NCI-H345 (cell line): Measurements from ENCODE around the gene ZNG1A.
"Not testable (repeated sequence)": the region's sequence is repeated elsewhere in the genome, so short reads cannot be mapped to it uniquely, and the experiment has no call there.

Experiments used
- DNase-seq: peaks from one replicate; lab custom pipeline; 2025; lab: John Stamatoyannopoulos, UW

The ZNG1A gene

DNA sequence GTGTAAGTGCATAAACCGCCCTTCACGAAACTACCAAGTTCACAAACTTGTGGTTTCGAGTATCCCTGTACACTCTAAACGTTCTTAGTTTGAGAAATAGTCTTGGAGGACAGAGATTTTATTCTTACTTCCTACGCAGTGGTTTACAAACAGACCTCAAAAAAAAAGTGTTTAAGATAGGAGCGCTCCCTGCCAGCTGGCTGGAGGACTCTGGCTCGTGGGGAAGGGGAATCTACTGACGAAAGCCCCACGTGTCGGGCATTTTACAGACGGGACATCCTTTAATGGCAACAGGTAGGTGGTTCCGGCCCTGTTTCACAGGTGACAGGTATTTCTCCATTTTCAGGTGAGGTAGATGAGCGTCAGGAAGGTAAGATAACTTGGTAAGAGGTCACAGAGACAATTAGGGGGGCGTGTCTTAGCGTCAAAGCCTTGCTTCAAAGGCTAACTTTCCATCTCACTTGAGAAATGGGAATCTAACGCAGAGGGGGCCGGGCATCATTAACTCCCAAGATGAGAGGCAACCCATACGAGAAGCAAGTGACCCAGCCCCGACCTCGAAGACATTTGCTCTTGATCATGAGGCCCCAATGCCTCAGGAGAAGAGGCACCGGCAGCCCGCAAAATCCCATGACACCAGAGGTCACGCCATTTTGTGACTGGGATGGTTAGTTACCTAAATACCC is 573 bp downstream of the ZNG1A start:
- not testable (repeated sequence) for DNase-seq

DNA sequence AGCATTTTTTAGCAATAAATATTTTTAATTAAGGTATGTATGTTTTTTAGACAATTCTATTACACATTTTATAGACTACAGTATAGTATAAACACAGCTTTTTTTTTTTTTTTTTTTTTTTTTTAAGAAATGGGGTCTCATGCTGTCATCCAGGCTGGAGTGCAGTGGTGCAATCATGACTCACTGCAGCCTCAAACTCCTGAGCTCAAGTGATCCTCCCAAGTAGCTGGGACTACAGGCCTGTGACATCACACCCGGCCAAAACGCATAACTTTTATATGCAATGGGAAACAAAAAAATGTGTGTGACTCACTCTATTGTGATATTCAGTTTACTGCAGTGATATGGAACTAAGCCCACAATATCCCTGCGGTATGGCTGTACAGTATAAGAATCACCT is 9.1 kb downstream of the ZNG1A start:
- not testable (repeated sequence) for DNase-seq

DNA sequence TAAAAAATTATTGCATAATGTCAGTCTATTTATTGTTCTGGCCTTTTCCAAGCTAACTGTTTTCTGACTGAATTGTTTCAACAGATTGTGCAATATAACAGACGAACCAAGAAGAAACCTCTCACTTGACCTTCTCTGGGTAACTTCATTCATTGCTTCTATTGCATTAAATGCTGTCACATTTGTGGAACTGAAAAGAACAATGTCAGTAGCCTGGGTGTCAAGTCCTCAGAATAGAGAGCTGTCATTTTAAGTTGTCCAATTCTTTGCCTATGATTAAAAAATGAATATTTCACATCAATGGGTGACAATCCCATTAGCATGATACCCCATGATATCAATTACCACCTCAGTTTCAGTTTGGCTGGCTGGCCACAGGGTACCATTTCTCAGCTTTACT is 19.0 kb downstream of the ZNG1A start:
- not testable (repeated sequence) for DNase-seq

DNA sequence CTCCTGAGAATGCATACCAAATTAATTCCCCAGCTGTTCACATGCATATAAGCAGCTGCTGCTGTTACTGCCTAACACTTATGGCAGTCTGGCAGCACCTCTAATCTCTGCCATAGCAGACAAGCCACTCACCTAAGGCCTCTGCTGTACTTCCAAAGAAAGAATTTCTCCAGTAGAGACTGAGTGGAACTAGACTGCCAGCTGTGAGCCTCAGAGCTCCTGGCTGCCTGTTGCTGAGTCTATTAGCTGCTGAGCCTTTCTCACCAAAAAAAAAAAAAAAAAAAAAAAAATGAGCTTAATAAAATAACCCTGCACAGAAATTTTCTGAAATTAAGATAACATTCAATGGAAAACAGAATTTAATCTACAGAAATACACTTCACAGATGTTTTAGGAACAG is 27.7 kb downstream of the ZNG1A start:
- not testable (repeated sequence) for DNase-seq

DNA sequence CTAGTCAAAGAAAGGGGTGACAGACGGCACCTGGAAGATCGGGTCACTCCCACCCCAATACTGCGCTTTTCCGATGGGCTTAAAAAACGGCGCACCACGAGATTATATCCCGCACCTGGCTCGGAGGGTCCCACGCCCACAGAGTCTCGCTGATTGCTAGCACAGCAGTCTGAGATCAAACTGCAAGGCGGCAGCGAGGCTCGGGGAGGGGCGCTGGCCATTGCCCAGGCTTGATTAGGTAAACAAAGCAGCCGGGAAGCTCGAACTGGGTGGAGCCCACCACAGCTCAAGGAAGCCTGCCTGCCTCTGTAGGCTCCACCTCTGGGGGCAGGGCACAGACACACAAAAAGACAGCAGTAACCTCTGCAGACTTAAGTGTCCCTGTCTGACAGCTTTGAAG is 39.0 kb downstream of the ZNG1A start:
- DNase-seq, result not testable (repeated sequence)

DNA sequence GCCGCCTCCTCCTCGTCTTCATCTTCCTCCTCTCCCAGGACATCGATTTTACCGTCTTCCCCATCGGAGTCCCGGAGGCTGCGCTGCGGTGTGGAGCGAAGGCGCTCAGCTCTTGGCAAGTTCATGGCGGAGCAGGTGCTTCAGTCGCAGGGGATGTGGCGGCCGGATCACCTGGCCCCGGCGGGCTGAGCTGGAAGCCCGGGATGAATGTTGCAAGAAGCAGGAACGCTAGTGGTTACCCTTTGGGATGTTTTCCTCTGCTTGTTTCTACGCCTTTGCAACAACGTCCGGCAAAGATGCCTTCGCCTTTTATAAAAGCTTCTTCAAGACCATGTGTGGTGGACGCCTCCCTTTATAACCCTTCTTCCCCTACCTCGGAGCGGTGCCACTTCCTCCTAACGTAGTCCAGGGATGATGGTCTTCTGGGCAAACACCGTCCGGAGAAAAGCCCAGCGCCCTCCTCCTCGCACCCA is 60.8 kb downstream of the ZNG1A start, which contains the start of gene FOXD4:
Gene FOXD4 (minus strand): TSS at position 423 of the 473 bp plus-strand sequence. CDS start 298 bp downstream, at position 125.
- DNase-seq, result not testable (repeated sequence)

DNA sequence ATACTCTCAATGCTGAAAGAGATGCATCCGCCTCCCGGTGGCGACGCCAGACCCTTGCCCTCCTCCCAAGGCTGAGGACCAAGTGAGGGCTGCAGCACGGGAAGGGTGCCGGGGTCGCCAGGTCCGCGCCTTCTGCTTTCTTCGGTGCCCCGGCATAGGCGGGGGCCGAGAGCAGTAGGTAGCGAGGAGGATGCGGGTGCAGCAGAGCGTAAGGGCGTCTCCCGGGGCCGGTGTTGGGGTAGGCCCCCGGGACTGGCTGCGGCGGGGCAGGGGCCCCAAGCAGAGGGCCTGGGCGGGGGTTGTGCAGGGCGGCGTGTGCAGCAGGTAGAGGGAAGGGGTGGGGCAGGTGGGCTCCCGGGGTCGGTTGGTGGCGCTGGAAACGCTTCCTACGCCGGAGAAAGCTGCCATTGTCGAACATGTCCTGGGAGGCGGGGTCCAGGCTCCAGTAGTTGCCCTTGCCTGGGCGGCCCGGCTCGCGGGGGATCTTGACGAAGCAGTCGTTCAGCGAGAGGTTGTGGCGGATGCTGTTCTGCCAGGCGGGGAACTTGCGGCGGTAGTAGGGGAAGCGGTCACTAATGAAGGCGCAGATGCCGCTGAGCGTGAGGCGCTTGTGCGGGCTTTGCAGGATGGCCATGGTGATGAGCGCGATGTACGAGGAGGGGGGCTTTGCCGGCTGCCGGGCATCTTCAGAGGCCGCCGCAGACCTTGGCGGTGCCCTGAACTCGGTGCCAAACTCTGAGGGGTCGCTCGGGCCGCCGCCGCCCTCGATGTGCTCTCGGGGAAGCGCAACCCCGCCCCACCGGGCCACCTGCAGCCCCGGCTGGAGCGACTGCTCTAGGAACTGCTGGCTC is 61.5 kb downstream of the ZNG1A start:
- not testable (repeated sequence) for DNase-seq

DNA sequence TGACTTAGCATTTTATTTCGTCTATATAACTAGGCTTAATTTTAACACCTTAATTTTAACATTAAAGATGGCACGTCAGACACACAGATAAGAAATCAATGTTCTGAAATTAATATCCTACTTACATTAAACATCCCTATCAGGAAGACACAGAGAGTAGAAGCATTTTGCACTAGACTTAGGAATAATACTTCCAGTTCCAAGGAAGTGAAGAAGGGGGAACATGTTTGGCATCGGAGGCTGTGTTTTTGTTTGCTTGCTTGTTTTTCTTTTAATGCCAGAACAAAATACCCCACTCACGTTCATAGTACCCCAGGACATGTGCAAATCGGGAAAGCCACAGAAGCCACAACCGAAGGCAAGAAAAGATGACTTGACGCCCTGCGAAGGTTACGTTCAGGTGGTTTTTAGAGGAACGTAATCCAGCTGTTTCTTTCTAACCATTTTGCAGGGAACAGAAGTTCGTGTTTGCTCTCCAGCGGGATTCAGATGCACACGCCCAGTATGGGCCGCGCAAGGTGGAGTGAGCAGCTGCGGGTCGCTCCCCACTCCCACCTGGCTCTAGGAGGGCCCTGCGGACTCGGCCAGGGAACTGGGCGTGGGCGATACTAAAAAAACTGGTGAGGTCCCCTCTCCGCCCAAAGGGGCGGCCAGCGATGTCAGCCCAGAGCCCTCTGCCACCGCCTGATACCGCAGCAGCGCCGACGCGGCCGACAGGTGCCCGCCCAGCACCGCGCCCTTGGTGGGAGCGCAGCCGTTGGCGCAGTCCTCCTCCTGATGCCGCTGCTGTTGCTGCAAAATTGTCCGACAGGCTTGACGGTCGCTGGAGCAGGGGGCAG is 62.4 kb downstream of the ZNG1A start:
- DNase-seq, result not testable (repeated sequence)

DNA sequence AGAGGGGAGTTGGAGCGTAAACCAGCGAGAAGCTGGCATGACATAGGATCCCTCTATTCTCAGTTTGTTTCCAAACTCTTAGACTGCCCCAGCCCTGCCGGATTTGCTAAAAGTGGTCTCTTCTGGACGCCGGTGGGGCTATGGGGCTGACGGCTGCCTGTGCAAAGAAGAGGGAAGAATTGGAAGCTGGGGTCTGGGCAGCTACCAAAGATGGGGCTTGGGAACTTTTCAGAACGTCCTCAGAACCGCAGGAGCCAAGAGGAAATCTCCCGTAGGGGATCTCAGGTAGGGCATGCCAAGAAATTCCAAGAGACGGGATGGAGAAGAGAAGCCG is 63.8 kb downstream of the ZNG1A start:
- DNase-seq, result not testable (repeated sequence)

DNA sequence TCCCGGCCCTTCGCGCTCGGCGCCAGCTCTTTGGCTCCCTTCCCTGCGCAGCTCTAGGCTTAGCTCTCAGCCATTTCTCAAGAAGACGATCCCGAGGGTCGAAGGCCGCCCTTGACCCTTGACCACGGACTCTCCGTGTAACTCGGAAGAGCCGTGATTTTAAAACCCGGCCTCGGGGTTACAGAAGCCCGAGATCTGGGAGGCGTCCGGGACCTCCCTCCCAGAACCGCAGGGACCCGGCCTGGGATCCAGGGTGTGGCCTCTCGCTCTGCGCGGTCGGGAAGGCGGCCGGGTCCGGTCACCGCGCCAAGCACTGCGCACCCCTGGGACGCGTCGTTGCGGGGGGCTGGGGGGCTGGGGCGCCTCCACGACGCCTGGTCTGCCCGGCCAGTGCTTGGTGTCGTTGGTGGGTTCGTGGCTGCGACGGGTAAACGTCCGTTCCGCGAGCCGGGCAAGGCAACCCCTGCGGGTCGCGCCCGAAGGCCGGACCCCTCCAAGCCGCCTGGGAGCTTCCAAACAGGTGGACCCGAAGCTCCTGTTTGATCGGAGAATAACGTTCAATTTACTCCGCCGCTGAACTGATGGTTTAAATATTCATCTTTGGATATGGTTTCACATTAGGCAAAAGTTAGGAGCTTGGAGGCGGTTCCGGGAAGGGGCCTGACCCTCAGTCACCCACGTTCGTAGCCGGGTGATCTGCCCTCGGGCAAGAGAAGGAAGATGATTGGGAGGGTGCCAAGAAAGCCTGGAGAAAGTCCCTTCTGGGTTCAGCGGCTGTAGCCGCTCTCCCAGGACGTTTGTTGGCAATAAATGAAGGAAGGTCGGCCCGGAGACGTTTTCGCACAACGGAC is 64.4 kb downstream of the ZNG1A start:
- DNase-seq, result not testable (repeated sequence)

DNA sequence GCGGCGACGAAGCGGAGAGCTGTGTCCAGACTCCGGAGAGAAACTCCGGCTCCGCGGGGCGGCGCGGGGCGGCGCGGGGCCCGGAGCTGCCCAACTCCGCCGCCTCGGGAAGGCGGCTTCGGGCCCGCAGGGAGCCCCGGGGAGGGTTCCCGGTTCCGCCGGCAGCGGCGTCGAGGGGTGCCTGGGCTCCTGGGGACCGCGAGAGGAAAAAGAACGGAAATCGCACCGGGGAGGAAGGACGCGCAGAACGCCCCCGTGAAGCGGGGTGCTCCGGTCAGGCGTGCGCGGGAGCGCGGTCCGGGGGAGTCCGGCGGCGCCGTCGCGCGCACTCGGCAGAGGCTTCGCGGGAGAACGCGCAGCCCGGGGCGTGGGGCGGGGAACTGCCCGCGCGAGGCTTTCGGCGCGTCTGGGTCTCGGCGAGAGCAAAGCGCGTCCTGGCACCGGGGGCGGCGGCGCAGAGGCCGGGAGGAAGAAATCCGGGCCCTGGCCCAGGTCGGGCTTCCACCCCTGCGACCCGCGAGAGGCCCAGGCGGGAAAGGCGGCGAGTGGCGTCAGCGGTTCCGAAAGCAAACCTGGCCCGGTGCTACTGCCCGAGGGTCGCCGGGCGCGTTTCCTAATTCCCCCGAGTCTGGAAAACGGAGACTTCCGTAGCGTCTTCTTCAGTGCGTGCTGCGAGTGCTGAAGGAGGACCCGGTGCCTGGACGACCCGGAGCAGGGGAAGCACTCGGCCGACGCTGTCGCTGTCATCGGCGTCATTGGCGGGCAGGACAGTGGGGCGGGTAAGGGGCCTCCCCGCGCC is 65.2 kb downstream of the ZNG1A start:
- DNase-seq, result not testable (repeated sequence)

DNA sequence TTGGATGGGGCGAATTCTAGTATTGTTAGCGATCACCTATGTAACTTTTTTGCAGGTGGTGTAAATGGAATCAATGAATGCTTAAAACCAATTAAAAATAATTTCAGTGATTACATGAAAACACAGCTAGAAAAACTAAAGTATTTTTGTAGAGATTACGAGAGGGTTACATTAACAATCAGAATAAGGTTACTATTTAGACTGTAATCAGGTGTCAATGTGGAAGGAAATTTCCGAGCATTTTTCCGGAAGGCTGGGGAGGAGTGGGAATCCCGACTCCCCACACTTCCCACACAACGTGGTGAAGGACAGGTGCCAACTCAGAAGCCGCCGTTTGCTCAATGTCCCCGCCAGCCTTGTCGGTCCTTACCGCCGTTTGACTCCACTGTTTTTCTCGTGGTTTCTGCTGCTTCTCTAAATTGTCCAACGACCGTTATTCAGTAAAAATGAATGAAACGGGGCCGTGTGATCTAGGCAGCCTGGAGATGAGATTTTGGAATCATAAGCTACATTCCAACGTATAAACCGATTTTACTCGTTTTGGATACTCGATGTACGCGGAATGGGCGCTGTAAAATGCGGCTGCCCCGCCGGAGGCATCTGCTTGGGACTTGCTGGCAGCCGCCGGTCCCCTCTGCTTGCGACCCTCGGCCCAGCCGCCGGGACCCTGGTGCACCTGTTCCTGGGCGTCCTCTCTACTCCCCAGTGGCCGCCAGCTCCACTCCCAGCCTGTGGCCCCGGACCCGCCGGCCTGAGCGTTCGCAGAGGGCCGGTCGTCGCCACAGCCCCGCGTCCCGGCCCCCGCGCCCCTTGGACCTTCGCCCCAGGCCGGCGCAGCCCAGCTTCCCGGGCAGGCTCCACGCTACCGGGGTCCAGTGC is 66.0 kb downstream of the ZNG1A start:
- DNase-seq, result not testable (repeated sequence)

DNA sequence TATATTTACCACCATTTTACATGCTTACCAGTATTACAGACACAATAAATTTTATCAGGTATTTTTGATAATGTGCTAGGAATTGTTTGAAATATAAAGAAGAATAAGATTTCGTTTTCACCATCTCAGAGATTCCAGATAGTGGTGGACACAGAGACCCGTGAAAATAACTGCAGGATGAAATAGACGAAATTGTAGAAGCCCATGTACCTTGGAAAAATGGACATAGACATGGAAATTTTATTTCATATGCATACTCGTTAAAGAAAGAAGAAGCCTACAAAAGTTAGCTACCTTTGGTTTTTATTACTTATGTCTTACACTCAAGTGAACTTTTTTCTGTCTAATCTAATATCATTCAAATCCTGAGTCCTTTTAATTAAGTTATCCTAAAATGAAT is 68.2 kb downstream of the ZNG1A start:
- not testable (repeated sequence) for DNase-seq

DNA sequence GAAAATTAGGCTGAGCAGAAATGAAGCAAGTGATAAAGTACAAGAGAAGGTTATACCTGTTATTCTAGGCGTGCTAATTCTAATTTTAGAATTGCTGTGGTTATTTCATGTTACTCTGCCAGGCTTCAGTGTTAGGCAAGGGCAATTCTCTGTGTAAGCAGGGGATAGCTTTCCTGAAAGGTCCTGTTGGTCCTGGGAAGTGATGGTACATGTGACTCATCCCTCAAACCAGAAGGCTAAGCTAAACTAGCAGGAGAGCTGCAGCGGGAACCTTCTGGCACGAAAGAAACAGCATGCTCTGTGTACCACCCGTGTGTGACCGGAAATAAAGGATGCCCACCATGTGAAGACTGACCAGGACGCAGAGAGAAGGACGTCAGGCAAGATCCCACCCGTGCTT is 69.3 kb downstream of the ZNG1A start:
- not testable (repeated sequence) for DNase-seq

DNA sequence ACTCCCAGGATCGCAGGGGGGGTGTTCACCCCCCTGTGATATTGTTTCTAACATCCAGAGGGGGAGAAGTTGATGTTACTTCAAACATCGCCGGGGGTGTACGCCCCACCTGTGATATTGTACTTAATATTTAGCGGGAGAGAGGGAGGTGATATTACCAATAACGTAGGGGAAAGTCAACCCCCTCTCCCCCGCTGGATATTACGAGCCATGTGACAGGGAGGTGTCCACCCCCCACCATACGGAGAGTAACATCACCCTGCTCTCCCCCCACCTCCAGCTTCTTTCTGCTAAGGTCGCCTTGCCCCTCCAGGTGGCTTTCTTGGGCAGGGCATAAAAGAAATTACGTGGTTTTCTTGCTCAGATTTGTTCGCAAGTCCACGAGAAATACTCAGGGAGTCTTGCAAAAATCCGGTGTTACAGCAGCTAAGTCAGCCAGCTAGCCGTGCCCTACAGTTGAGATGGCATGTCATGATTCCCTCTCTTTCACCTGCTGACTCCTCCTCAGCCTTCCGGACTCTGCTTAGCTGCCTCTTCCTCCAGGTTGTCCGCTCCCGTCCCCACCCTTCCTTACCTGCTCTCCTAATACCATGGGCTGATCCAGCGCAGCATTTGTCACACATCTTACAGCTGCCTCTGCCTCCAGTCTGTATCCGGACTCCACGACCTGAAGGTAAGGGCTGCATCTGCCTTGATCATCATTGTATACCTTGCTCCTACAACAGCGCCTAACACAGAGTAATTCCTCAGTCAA is 69.9 kb downstream of the ZNG1A start:
- DNase-seq, result not testable (repeated sequence)

DNA sequence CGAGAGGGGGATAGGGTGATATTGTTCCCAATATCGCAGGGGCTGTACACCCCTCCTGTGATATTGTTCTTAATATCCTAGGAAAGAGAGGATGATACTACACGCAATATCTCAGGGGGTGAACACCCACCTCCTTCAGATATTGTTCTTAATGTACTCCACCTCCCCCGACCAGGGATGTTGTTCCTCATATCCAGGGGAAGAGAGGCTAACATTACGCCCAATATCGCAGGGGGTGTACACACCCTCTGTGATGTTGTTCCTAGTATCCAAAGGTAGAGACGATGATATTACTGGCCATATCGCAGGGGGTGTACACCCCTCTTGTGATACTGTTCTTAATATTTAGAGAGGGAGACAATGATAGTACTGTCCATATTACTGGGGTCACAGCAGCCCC is 72.9 kb downstream of the ZNG1A start:
- not testable (repeated sequence) for DNase-seq

DNA sequence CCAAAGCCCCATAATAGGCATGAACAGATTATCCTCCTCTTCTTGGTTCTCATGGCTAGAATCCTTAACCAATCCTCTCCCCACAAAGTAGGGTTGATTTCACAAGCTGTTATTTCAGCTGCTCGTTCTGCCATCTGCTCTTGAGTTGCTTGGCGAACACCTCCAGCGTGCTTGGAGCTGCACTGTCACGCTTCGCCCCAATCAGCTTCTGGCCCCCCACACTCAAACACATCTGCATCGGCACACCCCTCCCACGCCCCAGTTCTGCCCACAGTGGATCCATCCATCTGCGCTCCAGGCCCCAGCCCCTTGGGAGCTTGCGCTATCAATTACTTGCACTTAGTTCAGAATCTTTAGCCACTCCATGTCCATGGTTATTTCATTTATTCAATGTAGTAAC is 78.4 kb downstream of the ZNG1A start:
- not testable (repeated sequence) for DNase-seq

DNA sequence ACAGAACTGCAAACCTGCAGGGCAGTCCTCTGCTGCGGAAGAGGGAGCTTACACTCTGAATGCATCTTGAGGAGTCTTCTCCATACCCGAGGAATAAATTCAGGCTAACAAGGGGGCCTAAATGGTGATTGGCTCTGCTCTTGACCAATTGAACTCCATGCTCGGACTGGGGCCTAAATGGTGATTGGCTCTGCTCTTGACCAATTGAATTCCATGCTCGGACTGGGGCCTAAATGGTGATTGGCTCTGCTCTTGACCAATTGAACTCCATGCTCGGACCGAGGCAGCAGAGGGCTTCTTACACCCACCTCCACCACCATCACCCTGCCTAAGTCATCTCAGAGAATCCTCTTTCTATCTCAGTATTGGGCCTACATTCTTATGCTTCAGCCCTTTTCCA is 79.0 kb downstream of the ZNG1A start:
- DNase-seq, result not testable (repeated sequence)

DNA sequence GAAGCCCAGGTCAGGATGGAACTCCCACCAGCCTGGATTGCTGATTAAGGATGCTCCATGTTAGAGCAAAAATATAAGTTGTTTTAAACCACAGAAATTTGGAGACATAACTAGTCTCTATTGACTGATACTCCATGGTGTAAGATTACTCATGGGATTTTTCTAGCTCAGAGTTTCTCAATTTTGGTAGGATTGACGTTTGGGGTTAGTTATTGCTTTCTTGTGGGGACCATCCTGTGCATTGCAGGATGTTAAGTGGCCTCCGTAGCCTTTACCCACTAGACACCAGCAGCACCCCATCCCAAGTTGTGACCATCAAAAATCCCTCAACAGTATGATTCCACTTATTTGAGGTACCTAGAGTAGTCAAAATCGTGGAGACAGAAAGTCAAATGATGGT is 80.1 kb downstream of the ZNG1A start:
- not testable (repeated sequence) for DNase-seq
